Measurements from ENCODE around the gene GLI3. TPM values are rescaled to one million over a fixed set of nuclear protein-coding genes. Genes with fewer than 3 reads are reported as not detected.

The GLI3 gene
- total RNA-seq, 1 donor from 2014 or later = 27.7 TPM

- DNase-seq (ENCODE audit: low read depth) = no peak
- no peak overlapping the region for H3K4me3 Mint-ChIP-seq (ENCODE audit: unreplicated experiment)
Measured at GRCh38 chr7:41964849-41965745, 271.9 kb downstream of the GLI3 start.

GRCh38 chr7:41964183-41964753 lies 272.7 kb downstream of the GLI3 start:
- no peak overlapping the region for H3K27ac Mint-ChIP-seq (ENCODE audit: unreplicated experiment)
- H2AFZ ChIP-seq (ENCODE audit: low read depth, low read length) = no peak overlapping the region
- H3K36me3 Mint-ChIP-seq (ENCODE audit: low read depth, unreplicated experiment) = peaks cover 10% of the 10 kb centered on the region

More at GRCh38 chr7:41964849-41965745, 271.9 kb downstream of the GLI3 start:
- no peak overlapping the region for H3K9ac ChIP-seq (ENCODE audit: low read length)
- Mint-ChIP-seq H3K27me3 (ENCODE audit: low read depth, unreplicated experiment) (no peaks in the 10 kb centered on the region), H3K9me3 (ENCODE audit: unreplicated experiment) (no peaks in the 10 kb centered on the region), H3K27ac (ENCODE audit: unreplicated experiment) (no peak overlapping the region), H3K4me1 (ENCODE audit: low read depth, unreplicated experiment) (peaks cover 6% of the 10 kb centered on the region), H3K36me3 (ENCODE audit: low read depth, unreplicated experiment) (peaks cover 12% of the 10 kb centered on the region)
- no peaks in the 10 kb centered on the region for H4K20me1 ChIP-seq (ENCODE audit: insufficient read depth, low read length)
- H3K36me3 ChIP-seq (ENCODE audit: insufficient read depth, low read length) = no peaks in the 10 kb centered on the region
- no peak overlapping the region for H3K4me2 ChIP-seq (ENCODE audit: low read length)
- H2AFZ ChIP-seq (ENCODE audit: low read depth, low read length) = no peak overlapping the region
- H3K4me3 ChIP-seq (ENCODE audit: insufficient read depth, low read depth, low read length) = no peak overlapping the region
- no peaks in the 10 kb centered on the region for H3K9me3 ChIP-seq (ENCODE audit: insufficient read depth, low read depth, low read length)
- H3K27me3 ChIP-seq (ENCODE audit: insufficient read depth, low read length) = no peaks in the 10 kb centered on the region
- no peak for FAIRE-seq
- no peaks in the 10 kb centered on the region for H3K79me2 ChIP-seq (ENCODE audit: insufficient read depth, low read length)
- H3K27ac ChIP-seq (ENCODE audit: low read depth, low read length) = no peak overlapping the region
- no peaks in the 10 kb centered on the region for H3K4me1 ChIP-seq (ENCODE audit: insufficient read depth, low read length)
- TF ChIP-seq CTCF (IDR thresholded peaks at IDR 0.05; ENCODE audit: insufficient read depth, low read depth, low read length) = no peak
- TF ChIP-seq EZH2 (IDR thresholded peaks at IDR 0.05; ENCODE audit: insufficient read depth, low read length) = no peak

More at GRCh38 chr7:41964183-41964753, 272.7 kb downstream of the GLI3 start:
- no peaks in the 10 kb centered on the region for H4K20me1 ChIP-seq (ENCODE audit: insufficient read depth, low read length)
- no peaks in the 10 kb centered on the region for H3K9me3 Mint-ChIP-seq (ENCODE audit: unreplicated experiment)
- no peak overlapping the region for H3K27ac ChIP-seq (ENCODE audit: low read depth, low read length)
- H3K4me1 ChIP-seq (ENCODE audit: insufficient read depth, low read length) = no peaks in the 10 kb centered on the region
- H3K36me3 ChIP-seq (ENCODE audit: insufficient read depth, low read length) = no peaks in the 10 kb centered on the region
- no peaks in the 10 kb centered on the region for H3K79me2 ChIP-seq (ENCODE audit: insufficient read depth, low read length)
- H3K4me1 Mint-ChIP-seq (ENCODE audit: low read depth, unreplicated experiment) = no peaks in the 10 kb centered on the region
- H3K4me3 ChIP-seq (ENCODE audit: insufficient read depth, low read depth, low read length) = no peak overlapping the region
- TF ChIP-seq CTCF (IDR thresholded peaks at IDR 0.05; ENCODE audit: insufficient read depth, low read depth, low read length) = no peak
- TF ChIP-seq EZH2 (IDR thresholded peaks at IDR 0.05; ENCODE audit: insufficient read depth, low read length) = no peak
- no peak for FAIRE-seq
- H3K27me3 Mint-ChIP-seq (ENCODE audit: low read depth, unreplicated experiment) = no peaks in the 10 kb centered on the region
- H3K27me3 ChIP-seq (ENCODE audit: insufficient read depth, low read length) = no peaks in the 10 kb centered on the region
- no peak for DNase-seq (ENCODE audit: low read depth)
- no peak overlapping the region for H3K9ac ChIP-seq (ENCODE audit: low read length)
- no peaks in the 10 kb centered on the region for H3K9me3 ChIP-seq (ENCODE audit: insufficient read depth, low read depth, low read length)
- no peak overlapping the region for H3K4me2 ChIP-seq (ENCODE audit: low read length)
- no peak overlapping the region for H3K4me3 Mint-ChIP-seq (ENCODE audit: unreplicated experiment)
